Measurements from ENCODE around the gene TIGAR.

The TIGAR gene

GRCh38 chr12:4323396-4323795, 2.4 kb downstream of the TIGAR start:
- H3K36me3 ChIP-seq (ENCODE audit: control insufficient read depth in 4 of 4, insufficient read depth in 4 of 4, low read length in 3 of 4), result peaks cover 0 to 4% (median 0%) of the 10 kb centered on the region in 4 experiments
- ChIA-PET CTCF (interaction anchor here (1.7 kb wide), 1 partner anchor 45 kb away, joined by 3 read pairs; no protein-coding TSS in a partner anchor), POLR2A (no interaction called here)
- peaks cover 6 to 21% (median 14%) of the 10 kb centered on the region in 4 experiments for H3K4me1 ChIP-seq (ENCODE audit: control extremely low read depth in 1 of 4, control insufficient read depth in 4 of 4, insufficient read depth in 4 of 4, low read length in 3 of 4)
- 67% methylated on average over 1 of the region's 4 CpGs for WGBS (ENCODE audit: insufficient coverage)
- no peak overlapping the region for H3K4me3 ChIP-seq (ENCODE audit: control insufficient read depth in 1 of 7, extremely low read depth in 1 of 7, insufficient read depth in 4 of 7, low read depth in 2 of 7, low read length in 6 of 7)
- H3K9me3 ChIP-seq (ENCODE audit: control extremely low read depth in 1 of 5, control insufficient read depth in 4 of 5, insufficient read depth in 2 of 5, low read depth in 1 of 5, low read length in 4 of 5), result no peaks in the 10 kb centered on the region
- peak in 2 of 3 donors; percentile 38 to 48 for DNase-seq
- no peaks in the 10 kb centered on the region for H3K27me3 ChIP-seq (replicated peaks in 2 of 5; ENCODE audit: control insufficient read depth in 4 of 5, insufficient read depth in 5 of 5, low read length in 4 of 5)
- no peak overlapping the region for H3K27ac ChIP-seq (ENCODE audit: insufficient read depth in 1 of 2, low read depth in 1 of 2, low read length in 2 of 2, poor library complexity in 1 of 2, severe bottlenecking in 2 of 2)

- 99% methylated on average over 22 of the region's 28 CpGs for WGBS (ENCODE audit: insufficient coverage)
- ChIA-PET POLR2A (no interaction called here), CTCF (interaction anchor here (1.7 kb wide), 1 partner anchor 46 kb away, joined by 3 read pairs; no protein-coding TSS in a partner anchor)
- H3K4me3 ChIP-seq (ENCODE audit: control insufficient read depth in 1 of 7, extremely low read depth in 1 of 7, insufficient read depth in 4 of 7, low read depth in 2 of 7, low read length in 6 of 7), result no peak overlapping the region
- H3K4me1 ChIP-seq (ENCODE audit: control extremely low read depth in 1 of 4, control insufficient read depth in 4 of 4, insufficient read depth in 4 of 4, low read length in 3 of 4), result peaks cover 6 to 21% (median 14%) of the 10 kb centered on the region in 4 experiments
- no peaks in the 10 kb centered on the region for H3K9me3 ChIP-seq (ENCODE audit: control extremely low read depth in 1 of 5, control insufficient read depth in 4 of 5, insufficient read depth in 2 of 5, low read depth in 1 of 5, low read length in 4 of 5)
- DNase-seq, result no peak
- peaks cover 0 to 4% (median 0%) of the 10 kb centered on the region in 4 experiments for H3K36me3 ChIP-seq (ENCODE audit: control insufficient read depth in 4 of 4, insufficient read depth in 4 of 4, low read length in 3 of 4)
- H3K27me3 ChIP-seq (replicated peaks in 2 of 5; ENCODE audit: control insufficient read depth in 4 of 5, insufficient read depth in 5 of 5, low read length in 4 of 5), result no peaks in the 10 kb centered on the region
- no peak overlapping the region for H3K27ac ChIP-seq (ENCODE audit: insufficient read depth in 1 of 2, low read depth in 1 of 2, low read length in 2 of 2, poor library complexity in 1 of 2, severe bottlenecking in 2 of 2)
These were observed 3.4 kb downstream of the TIGAR start for GRCh38 chr12:4324366-4324765.

GRCh38 chr12:4325966-4326365, 5.0 kb downstream of the TIGAR start:
- CTCF ChIA-PET, result no interaction called here
- no peak for DNase-seq
- WGBS (ENCODE audit: insufficient coverage), result 90% methylated on average over 2 of the region's 3 CpGs

DNA sequence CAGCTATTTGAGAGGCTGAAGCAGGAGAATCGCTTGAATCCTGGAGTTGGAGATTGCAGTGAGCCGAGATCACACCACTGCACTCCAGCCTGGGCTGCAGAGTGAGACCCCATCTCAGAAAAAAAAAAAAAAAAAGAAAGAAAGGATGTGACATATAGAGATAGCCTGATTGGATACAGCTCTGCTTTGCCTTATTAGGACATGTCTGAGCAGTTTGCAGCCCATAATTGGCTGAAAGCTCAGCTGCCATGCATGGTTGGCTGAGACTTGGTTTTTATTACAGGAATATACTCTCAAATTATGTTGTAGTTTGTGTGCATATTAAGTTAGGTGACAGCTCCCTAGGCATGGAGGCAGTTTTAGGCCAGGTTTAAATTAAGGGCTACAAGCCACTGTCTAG, 6.3 kb downstream of the TIGAR start:
- CTCF ChIA-PET, result interaction anchor here (1.3 kb wide), 1 partner anchor 333 kb away, joined by 3 read pairs; no protein-coding TSS in a partner anchor
- no peaks in the 10 kb centered on the region for H3K27me3 ChIP-seq (replicated peaks in 2 of 5; ENCODE audit: control insufficient read depth in 4 of 5, insufficient read depth in 5 of 5, low read length in 4 of 5)
- no peak overlapping the region for H3K27ac ChIP-seq (ENCODE audit: insufficient read depth in 1 of 2, low read depth in 1 of 2, low read length in 2 of 2, poor library complexity in 1 of 2, severe bottlenecking in 2 of 2)
- no peak overlapping the region for H3K4me3 ChIP-seq (ENCODE audit: control insufficient read depth in 1 of 7, extremely low read depth in 1 of 7, insufficient read depth in 4 of 7, low read depth in 2 of 7, low read length in 6 of 7)
- peaks cover 0 to 10% (median under 1%) of the 10 kb centered on the region in 4 experiments for H3K4me1 ChIP-seq (ENCODE audit: control extremely low read depth in 1 of 4, control insufficient read depth in 4 of 4, insufficient read depth in 4 of 4, low read length in 3 of 4)
- POLR2A ChIA-PET, result no interaction called here
- peaks cover 0 to 7% (median 0%) of the 10 kb centered on the region in 4 experiments for H3K36me3 ChIP-seq (ENCODE audit: control insufficient read depth in 4 of 4, insufficient read depth in 4 of 4, low read length in 3 of 4)
- no peak for DNase-seq
- no peaks in the 10 kb centered on the region for H3K9me3 ChIP-seq (ENCODE audit: control extremely low read depth in 1 of 5, control insufficient read depth in 4 of 5, insufficient read depth in 2 of 5, low read depth in 1 of 5, low read length in 4 of 5)
- 100% methylated on average over 1 of the region's 2 CpGs for WGBS (ENCODE audit: insufficient coverage)

More at GRCh38 chr12:4325966-4326365, 5.0 kb downstream of the TIGAR start:
- Histone ChIP-seq H3K27me3 (replicated peaks in 2 of 5; ENCODE audit: control insufficient read depth in 4 of 5, insufficient read depth in 5 of 5, low read length in 4 of 5) (no peaks in the 10 kb centered on the region), H3K36me3 (ENCODE audit: control insufficient read depth in 4 of 4, insufficient read depth in 4 of 4, low read length in 3 of 4) (peaks cover 0 to 7% (median 0%) of the 10 kb centered on the region in 4 experiments), H3K4me1 (ENCODE audit: control extremely low read depth in 1 of 4, control insufficient read depth in 4 of 4, insufficient read depth in 4 of 4, low read length in 3 of 4) (peaks cover 0 to 15% (median 7%) of the 10 kb centered on the region in 4 experiments), H3K4me3 (ENCODE audit: control insufficient read depth in 1 of 7, extremely low read depth in 1 of 7, insufficient read depth in 4 of 7, low read depth in 2 of 7, low read length in 6 of 7) (no peak overlapping the region), H3K27ac (ENCODE audit: insufficient read depth in 1 of 2, low read depth in 1 of 2, low read length in 2 of 2, poor library complexity in 1 of 2, severe bottlenecking in 2 of 2) (no peak overlapping the region), H3K9me3 (ENCODE audit: control extremely low read depth in 1 of 5, control insufficient read depth in 4 of 5, insufficient read depth in 2 of 5, low read depth in 1 of 5, low read length in 4 of 5) (no peaks in the 10 kb centered on the region)
- POLR2A ChIA-PET, result no interaction called here

GRCh38 chr12:4330203-4330602, 9.2 kb downstream of the TIGAR start:
- Histone ChIP-seq H3K4me1 (ENCODE audit: control extremely low read depth in 1 of 4, control insufficient read depth in 4 of 4, insufficient read depth in 4 of 4, low read length in 3 of 4) (no peaks in the 10 kb centered on the region), H3K4me3 (ENCODE audit: control insufficient read depth in 1 of 7, extremely low read depth in 1 of 7, insufficient read depth in 4 of 7, low read depth in 2 of 7, low read length in 6 of 7) (no peak overlapping the region), H3K27ac (ENCODE audit: insufficient read depth in 1 of 2, low read depth in 1 of 2, low read length in 2 of 2, poor library complexity in 1 of 2, severe bottlenecking in 2 of 2) (no peak overlapping the region), H3K9me3 (ENCODE audit: control extremely low read depth in 1 of 5, control insufficient read depth in 4 of 5, insufficient read depth in 2 of 5, low read depth in 1 of 5, low read length in 4 of 5) (no peaks in the 10 kb centered on the region), H3K27me3 (replicated peaks in 2 of 5; ENCODE audit: control insufficient read depth in 4 of 5, insufficient read depth in 5 of 5, low read length in 4 of 5) (no peaks in the 10 kb centered on the region), H3K36me3 (ENCODE audit: control insufficient read depth in 4 of 4, insufficient read depth in 4 of 4, low read length in 3 of 4) (peaks cover 0 to 3% (median 0%) of the 10 kb centered on the region in 4 experiments)
- ChIA-PET POLR2A (no interaction called here), CTCF (no interaction called here)
- WGBS (ENCODE audit: insufficient coverage), result 100% methylated on average over 1 of the region's 3 CpGs
- no peak for DNase-seq

GRCh38 chr12:4331221-4331620, 10.2 kb downstream of the TIGAR start:
- DNase-seq, result no peak
- H3K36me3 ChIP-seq (ENCODE audit: control insufficient read depth in 4 of 4, insufficient read depth in 4 of 4, low read length in 3 of 4), result peaks cover 0 to 3% (median 0%) of the 10 kb centered on the region in 4 experiments
- no CpG with 5 or more reads among the region's 1 CpG for WGBS (ENCODE audit: insufficient coverage)
- POLR2A ChIA-PET, result no interaction called here
- no peaks in the 10 kb centered on the region for H3K27me3 ChIP-seq (replicated peaks in 2 of 5; ENCODE audit: control insufficient read depth in 4 of 5, insufficient read depth in 5 of 5, low read length in 4 of 5)
- no peak overlapping the region for H3K27ac ChIP-seq (ENCODE audit: insufficient read depth in 1 of 2, low read depth in 1 of 2, low read length in 2 of 2, poor library complexity in 1 of 2, severe bottlenecking in 2 of 2)
- H3K4me3 ChIP-seq (ENCODE audit: control insufficient read depth in 1 of 7, extremely low read depth in 1 of 7, insufficient read depth in 4 of 7, low read depth in 2 of 7, low read length in 6 of 7), result no peak overlapping the region
- H3K9me3 ChIP-seq (ENCODE audit: control extremely low read depth in 1 of 5, control insufficient read depth in 4 of 5, insufficient read depth in 2 of 5, low read depth in 1 of 5, low read length in 4 of 5), result no peaks in the 10 kb centered on the region
- no peaks in the 10 kb centered on the region for H3K4me1 ChIP-seq (ENCODE audit: control extremely low read depth in 1 of 4, control insufficient read depth in 4 of 4, insufficient read depth in 4 of 4, low read length in 3 of 4)
- CTCF ChIA-PET, result no interaction called here

GRCh38 chr12:4331842-4332241, 10.8 kb downstream of the TIGAR start:
- WGBS (ENCODE audit: insufficient coverage), result 91% methylated on average over 3 of the region's 4 CpGs
- Histone ChIP-seq H3K27ac (ENCODE audit: insufficient read depth in 1 of 2, low read depth in 1 of 2, low read length in 2 of 2, poor library complexity in 1 of 2, severe bottlenecking in 2 of 2) (no peak overlapping the region), H3K36me3 (ENCODE audit: control insufficient read depth in 4 of 4, insufficient read depth in 4 of 4, low read length in 3 of 4) (peaks cover 0 to 8% (median 0%) of the 10 kb centered on the region in 4 experiments), H3K4me3 (ENCODE audit: control insufficient read depth in 1 of 7, extremely low read depth in 1 of 7, insufficient read depth in 4 of 7, low read depth in 2 of 7, low read length in 6 of 7) (no peak overlapping the region), H3K9me3 (ENCODE audit: control extremely low read depth in 1 of 5, control insufficient read depth in 4 of 5, insufficient read depth in 2 of 5, low read depth in 1 of 5, low read length in 4 of 5) (no peaks in the 10 kb centered on the region), H3K27me3 (replicated peaks in 2 of 5; ENCODE audit: control insufficient read depth in 4 of 5, insufficient read depth in 5 of 5, low read length in 4 of 5) (no peaks in the 10 kb centered on the region), H3K4me1 (ENCODE audit: control extremely low read depth in 1 of 4, control insufficient read depth in 4 of 4, insufficient read depth in 4 of 4, low read length in 3 of 4) (no peaks in the 10 kb centered on the region)
- CTCF ChIA-PET, result no interaction called here
- POLR2A ChIA-PET, result interaction anchor here (0.6 kb wide), 1 partner anchor 55 kb away, joined by 3 read pairs; no protein-coding TSS in a partner anchor
- DNase-seq, result no peak

Measured in common myeloid progenitor, CD34-positive (primary cell).